K562 (cell line): ENCODE results near the gene DLX4. TPM values are rescaled to one million over a fixed set of nuclear protein-coding genes. Genes with fewer than 3 reads are reported as not detected.

Experiments used
- ATAC-seq: fragments of 200-7000 bp; cut with Tn5 transposase; 3 replicates; pipeline ENCODE4 v1.9.1; 2020; ENCODE audit warnings: moderate library complexity
- BruUV-seq: library from RNA; stranded (reverse); fragments of 400-500 nt; replicated peaks from 2 replicates; lab custom pipeline; 2021; lab: Mats Ljungman, UMichigan
- CTCF ChIA-PET: fragments of 300-600 bp; formaldehyde crosslinking; extraction: SDS; loops from one replicate; lab custom pipeline; 2021; ENCODE audit warnings: low intra/inter-chr PET ratio; lab: Yijun Ruan, JAX
- POLR2A ChIA-PET: fragments of 300-600, 350-650 bp; sonication (Branson Sonifier 250); formaldehyde crosslinking; extraction: SDS; loops from one replicate; lab custom pipeline; 2021; ENCODE audit warnings: antibody characterized with exemption, inconsistent platforms; lab: Yijun Ruan, JAX
- DNase-seq, 4 experiments: peaks; one replicate each; pipeline versions ENCODE4 v3.0.0 to v3.0.0-alpha.2; 2011 to 2018; ENCODE audit warnings: low spot score in 3 of 4, mixed read lengths in 3 of 4; ENCODE audit errors: extremely low read depth in 1 of 4
- FAIRE-seq: peaks from 2 replicates; lab custom pipeline; 2011; peaks lifted over from hg19 to GRCh38; lab: Jason Lieb, UNC
- H2AFZ ChIP-seq: 2 replicates; pipeline ENCODE4 v1.6.0; 2011; ENCODE audit warnings: low read depth, low read length, control low read depth, inconsistent platforms
- H3K27ac ChIP-seq: fragments of 200-600 bp; 3 replicates; pipeline ENCODE4 v1.8.0; 2011; ENCODE audit warnings: low read depth, mild to moderate bottlenecking, control low read depth, inconsistent platforms, low read length, moderate library complexity, mixed read lengths; ENCODE audit errors: extremely low read depth
- H3K27me3 ChIP-seq, 2 experiments: fragments of 300-600 bp in 1 of 2; 2 replicates in 1 of 2; 3 replicates in 1 of 2; pipeline versions ENCODE4 v1.6.0 to v1.8.0; 2011; ENCODE audit warnings: inconsistent platforms in 2 of 2, low read length in 2 of 2, mild to moderate bottlenecking in 1 of 2, mixed read lengths in 1 of 2, moderate library complexity in 1 of 2; ENCODE audit not compliant: control insufficient read depth in 2 of 2, insufficient read depth in 2 of 2
- H3K36me3 ChIP-seq: fragments of 300-600 bp; 3 replicates; pipeline ENCODE4 v1.8.0; 2011; ENCODE audit warnings: mild to moderate bottlenecking, low read length, inconsistent platforms; ENCODE audit not compliant: control insufficient read depth, insufficient read depth
- H3K4me1 ChIP-seq, 2 experiments: fragments of 200-600 bp in 1 of 2; replicated peaks in 1 of 2; 2 replicates in 1 of 2; 3 replicates in 1 of 2; pipeline versions ENCODE4 v1.5.1 to v1.8.0; 2011; ENCODE audit warnings: inconsistent platforms in 2 of 2, low read length in 2 of 2, mild to moderate bottlenecking in 1 of 2, mixed read lengths in 1 of 2, moderate library complexity in 1 of 2; ENCODE audit not compliant: control insufficient read depth in 2 of 2, insufficient read depth in 2 of 2
- H3K4me2 ChIP-seq: 2 replicates; pipeline ENCODE4 v1.6.1; 2011; ENCODE audit warnings: low read length, control low read depth, inconsistent platforms, mixed read lengths; ENCODE audit not compliant: insufficient read depth
- H3K4me3 ChIP-seq: fragments of 200-600 bp; sonication (generic), shearing (Covaris generic); 2 replicates; pipeline ENCODE4 v1.5.1; 2016; ENCODE audit warnings: control low read depth, inconsistent platforms
- H3K79me2 ChIP-seq: fragments of 200-600 bp; 3 replicates; pipeline ENCODE4 v1.8.0; 2011; ENCODE audit warnings: low read length, inconsistent platforms; ENCODE audit not compliant: control insufficient read depth, insufficient read depth
- H3K9ac ChIP-seq, 2 experiments: 2 replicates each; pipeline versions ENCODE4 v1.6.0 to v1.6.1; 2011; ENCODE audit warnings: low read depth in 2 of 2, low read length in 2 of 2, control low read depth in 1 of 2, inconsistent platforms in 1 of 2, mild to moderate bottlenecking in 1 of 2, mixed read lengths in 1 of 2; ENCODE audit not compliant: insufficient read depth in 1 of 2
- H3K9me1 ChIP-seq: one replicate; pipeline ENCODE4 v1.6.0; 2011; ENCODE audit warnings: inconsistent platforms, mild to moderate bottlenecking, low read length, moderate library complexity; ENCODE audit not compliant: control insufficient read depth, insufficient read depth
- H3K9me3 ChIP-seq: replicated peaks from 2 replicates; pipeline ENCODE4 v1.5.1; 2011; ENCODE audit warnings: low read depth, low read length, inconsistent platforms; ENCODE audit not compliant: control insufficient read depth, insufficient read depth
- H4K20me1 ChIP-seq: replicated peaks from 2 replicates; pipeline ENCODE4 v1.6.1; 2011; ENCODE audit warnings: low read length, inconsistent platforms, mixed read lengths; ENCODE audit not compliant: control insufficient read depth, insufficient read depth
- DACH1 ChIP-seq: fragments of 450-650 bp; IDR thresholded peaks from 2 replicates; pipeline ENCODE4 v1.6.1; 2018; ENCODE audit not compliant: partially characterized antibody
- GABPB1 ChIP-seq: sonication (generic); formaldehyde crosslinking; IDR thresholded peaks from 2 replicates; pipeline ENCODE4 v1.8.0; 2022; ENCODE audit warnings: mild to moderate bottlenecking, missing genetic modification reagents
- ID3 ChIP-seq, 2 experiments: fragments of 250-450 bp in 1 of 2; fragments of 450-650 bp in 1 of 2; sonication (Bioruptor Pico) in 1 of 2; IDR thresholded peaks; 2 replicates each; pipeline versions ENCODE4 v1.6.1 to v1.8.0; 2016 to 2021; ENCODE audit warnings: mild to moderate bottlenecking in 2 of 2, moderate library complexity in 2 of 2, missing compliant biosample characterization in 1 of 2, missing genetic modification characterization in 1 of 2
- MTA2 ChIP-seq: fragments of 450-650 bp; IDR thresholded peaks from 2 replicates; pipeline ENCODE4 v1.6.1; 2016; ENCODE audit warnings: low read depth
- POLR2B ChIP-seq: fragments of 450-650 bp; IDR thresholded peaks from 2 replicates; pipeline ENCODE4 v1.6.1; 2018; ENCODE audit warnings: low read depth; ENCODE audit not compliant: partially characterized antibody
- POU5F1 ChIP-seq: fragments of 150-350 bp; IDR thresholded peaks from 2 replicates; pipeline ENCODE4 v1.6.1; 2014; ENCODE audit warnings: borderline replicate concordance, low read length, low read depth, mild to moderate bottlenecking; ENCODE audit not compliant: partially characterized antibody
- RBM15 ChIP-seq: fragments of 200-400 bp; formaldehyde crosslinking; IDR thresholded peaks from 2 replicates; pipeline ENCODE4 v1.6.1; 2018; ENCODE audit warnings: mild to moderate bottlenecking, low read length, moderate library complexity; ENCODE audit not compliant: insufficient read depth
- TARDBP ChIP-seq: fragments of 450-650 bp; IDR thresholded peaks from 2 replicates; pipeline ENCODE4 v1.6.1; 2016
- U2AF2 ChIP-seq: fragments of 200-400 bp; formaldehyde crosslinking; optimal IDR thresholded peaks from 2 replicates; pipeline ENCODE3; 2017; ENCODE audit warnings: low read depth, mild to moderate bottlenecking, low read length
- VEZF1 ChIP-seq: fragments of 200-800 bp; sonication (Bioruptor generic); IDR thresholded peaks from 2 replicates; pipeline ENCODE4 v1.6.1; 2017; ENCODE audit warnings: missing genetic modification characterization, missing compliant biosample characterization
- ZNF354B ChIP-seq: fragments of 250-450 bp; sonication (Bioruptor Pico); IDR thresholded peaks from 2 replicates; pipeline ENCODE4 v1.4.0; 2020
- ZNF583 ChIP-seq: fragments of 250-450 bp; sonication (Bioruptor Pico); IDR thresholded peaks from 2 replicates; pipeline ENCODE4 v1.4.0; 2020
- WGBS: fragments of 100-300 bp; shearing (Covaris generic); methylation state at CpG from one replicate; pipeline ENCODE4 v1.1.6; 2016; ENCODE audit warnings: low coverage, mixed read lengths; ENCODE audit not compliant: insufficient coverage; ENCODE audit errors: missing lambda C conversion rate; 5-methylcytosine and 5-hydroxymethylcytosine counted together
- in situ Hi-C: fragments of 300-500 bp; cut with MboI; formaldehyde crosslinking; loops from 4 replicates; pipeline ENCODE4 v1.15.0; 2018; ENCODE audit warnings: inconsistent platforms, mixed read lengths
- intact Hi-C: fragments of 100-400 bp; cut with micrococcal nuclease; formaldehyde crosslinking; loops from 2 replicates; pipeline ENCODE4 v1.14.2; 2022
- polyA plus RNA-seq, 8 experiments: library from polyadenylated mRNA; depleted of rRNA in 4 of 8; stranded (reverse) in 5 of 8; unstranded in 3 of 8; fragments of >200 nt; fragmentation: Nextera tagmentation in 2 of 8; fragmentation: Illumina TruSeq in 1 of 8; extraction: Ambion mirVana in 2 of 8; extraction: Trizol in 1 of 8; gene quantifications; 2 replicates each; pipeline versions ENCODE4 v1.2.1 to v1.2.3, GENCODE V29; 2011 to 2014; ENCODE audit warnings: inconsistent platforms in 1 of 8, missing spikeins in 1 of 8
- total RNA-seq, 7 experiments: library from RNA; depleted of rRNA in 6 of 7; stranded (reverse); fragments of >200 nt in 6 of 7; fragmentation: Illumina TruSeq in 2 of 7; extraction: Trizol in 2 of 7; gene quantifications; 2 replicates each; pipeline versions ENCODE4 v1.2.1 to v1.2.3, GENCODE V29; 2011 to 2021; ENCODE audit warnings: low replicate concordance in 1 of 7
- TF ChIP-seq, protein P1 (sequence below): fragments of 450-650 bp; formaldehyde crosslinking; IDR thresholded peaks from 2 replicates; pipeline ENCODE4 v1.4.0; 2020; ENCODE audit warnings: mild to moderate bottlenecking
- TF ChIP-seq, protein P2 (sequence below): fragments of 250-450 bp; sonication (Bioruptor Pico); IDR thresholded peaks from 2 replicates; pipeline ENCODE4 v1.4.0; 2020; ENCODE audit warnings: mild to moderate bottlenecking, moderate library complexity, borderline replicate concordance

The DLX4 gene
- total and polyA plus RNA-seq, 9 of the 15 experiments (the other 6 are each of a cell fraction or from before 2014, with no cell fraction given) = 0.15 to 2.2 (median 0.58) TPM

DNA sequence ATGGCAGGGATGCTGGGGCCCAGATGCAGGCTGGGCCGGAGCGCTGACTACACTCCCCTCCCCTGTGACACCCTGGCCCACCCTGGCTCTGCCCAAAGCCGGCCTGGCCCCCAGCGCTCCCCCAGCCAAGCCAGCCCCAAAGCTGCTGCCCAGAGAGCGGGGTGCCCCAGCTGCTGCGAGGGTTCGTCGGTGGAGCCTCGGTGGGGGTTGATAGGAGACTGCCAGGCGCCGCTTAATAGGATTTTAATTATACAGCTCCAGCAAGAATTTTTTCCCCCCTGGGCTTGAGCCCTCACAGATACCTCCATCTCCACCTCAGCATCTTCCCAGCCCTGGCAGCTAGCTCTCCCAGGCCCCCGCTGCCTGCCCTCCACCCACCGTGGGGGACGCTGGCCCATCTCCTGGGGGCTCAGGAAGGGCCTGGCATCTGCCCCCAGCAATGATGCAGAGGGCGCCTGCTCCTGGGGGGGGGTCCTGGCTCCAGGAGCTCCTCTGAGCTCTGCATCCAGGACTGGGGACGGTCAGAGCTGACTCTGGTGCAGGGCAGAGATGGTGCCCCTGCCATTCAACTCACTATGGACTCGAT, 36.8 kb upstream of the DLX4 start:
- Histone ChIP-seq H3K9ac (no peak overlapping the region), H3K27ac (no peak overlapping the region), H3K4me3 (no peak overlapping the region), H3K79me2 (no peaks in the 10 kb centered on the region)
- ATAC-seq = no peak
- no peak for TF ChIP-seq ZNF583 (CRISPR knock-in tag)
- no peak for TF ChIP-seq MTA2
- TF ChIP-seq POLR2B = no peak
- TF ChIP-seq POU5F1 = no peak
- TF ChIP-seq, protein P1, sequence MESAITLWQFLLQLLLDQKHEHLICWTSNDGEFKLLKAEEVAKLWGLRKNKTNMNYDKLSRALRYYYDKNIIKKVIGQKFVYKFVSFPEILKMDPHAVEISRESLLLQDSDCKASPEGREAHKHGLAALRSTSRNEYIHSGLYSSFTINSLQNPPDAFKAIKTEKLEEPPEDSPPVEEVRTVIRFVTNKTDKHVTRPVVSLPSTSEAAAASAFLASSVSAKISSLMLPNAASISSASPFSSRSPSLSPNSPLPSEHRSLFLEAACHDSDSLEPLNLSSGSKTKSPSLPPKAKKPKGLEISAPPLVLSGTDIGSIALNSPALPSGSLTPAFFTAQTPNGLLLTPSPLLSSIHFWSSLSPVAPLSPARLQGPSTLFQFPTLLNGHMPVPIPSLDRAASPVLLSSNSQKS (CRISPR knock-in tag) = no peak
- no peak for TF ChIP-seq ID3 (CRISPR knock-in tag; IDR thresholded peaks at IDR 0.05)
- no peak for TF ChIP-seq ID3 (tag; IDR thresholded peaks at IDR 0.05)
- TF ChIP-seq DACH1 = no peak
- TF ChIP-seq GABPB1 (CRISPR knock-in tag) = no peak
- TF ChIP-seq ZNF354B (CRISPR knock-in tag) = no peak
- TF ChIP-seq, protein P2, sequence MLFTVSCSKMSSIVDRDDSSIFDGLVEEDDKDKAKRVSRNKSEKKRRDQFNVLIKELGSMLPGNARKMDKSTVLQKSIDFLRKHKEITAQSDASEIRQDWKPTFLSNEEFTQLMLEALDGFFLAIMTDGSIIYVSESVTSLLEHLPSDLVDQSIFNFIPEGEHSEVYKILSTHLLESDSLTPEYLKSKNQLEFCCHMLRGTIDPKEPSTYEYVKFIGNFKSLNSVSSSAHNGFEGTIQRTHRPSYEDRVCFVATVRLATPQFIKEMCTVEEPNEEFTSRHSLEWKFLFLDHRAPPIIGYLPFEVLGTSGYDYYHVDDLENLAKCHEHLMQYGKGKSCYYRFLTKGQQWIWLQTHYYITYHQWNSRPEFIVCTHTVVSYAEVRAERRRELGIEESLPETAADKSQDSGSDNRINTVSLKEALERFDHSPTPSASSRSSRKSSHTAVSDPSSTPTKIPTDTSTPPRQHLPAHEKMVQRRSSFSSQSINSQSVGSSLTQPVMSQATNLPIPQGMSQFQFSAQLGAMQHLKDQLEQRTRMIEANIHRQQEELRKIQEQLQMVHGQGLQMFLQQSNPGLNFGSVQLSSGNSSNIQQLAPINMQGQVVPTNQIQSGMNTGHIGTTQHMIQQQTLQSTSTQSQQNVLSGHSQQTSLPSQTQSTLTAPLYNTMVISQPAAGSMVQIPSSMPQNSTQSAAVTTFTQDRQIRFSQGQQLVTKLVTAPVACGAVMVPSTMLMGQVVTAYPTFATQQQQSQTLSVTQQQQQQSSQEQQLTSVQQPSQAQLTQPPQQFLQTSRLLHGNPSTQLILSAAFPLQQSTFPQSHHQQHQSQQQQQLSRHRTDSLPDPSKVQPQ = no peak
- TF ChIP-seq VEZF1 (CRISPR knock-in tag) = no peak
- TF ChIP-seq U2AF2 = no peak
- no peak for TF ChIP-seq TARDBP
- no peak for TF ChIP-seq RBM15
- TF ChIP-seq, all 486 proteins: peak for 0
- Histone ChIP-seq H3K9me1 (no peaks in the 10 kb centered on the region), H3K4me1 (peaks cover 0 to 9% of the 10 kb centered on the region in 2 experiments; a peak in 2 of 5 replicates), H3K9me3 (no peaks in the 10 kb centered on the region), H3K27me3 (peaks cover 8 to 65% of the 10 kb centered on the region in 2 experiments), H2AFZ (no peak overlapping the region), H4K20me1 (peaks cover 6% of the 10 kb centered on the region), H3K4me2 (no peak overlapping the region), H3K36me3 (no peaks in the 10 kb centered on the region)
- ChIA-PET CTCF (no interaction called here), POLR2A (interaction anchor here (0.6 to 1.0 kb wide), 3 partner anchors 11 to 256 kb away, joined by 3 to 5 read pairs (median 3); no protein-coding TSS in a partner anchor)
- in situ Hi-C loops (no loop called here), intact Hi-C loops (no loop called here)
- FAIRE-seq = no peak
- BruUV-seq = no TSS peak
- no peak for DNase-seq
- WGBS = 0% methylated on average over 13 of the region's 17 CpGs
